MM.1S (cell line): Measurements from ENCODE around the gene PGR.

Experiments
- EZH2 ChIP-seq: fragments of 300-600 bp; sonication (generic); optimal IDR thresholded peaks from 2 replicates; pipeline ENCODE3; 2017; ENCODE audit warnings: low read depth, mild to moderate bottlenecking, antibody characterized with exemption, low read length, mixed read lengths
- EZH2phosphoT487 ChIP-seq: fragments of 300-600 bp; sonication (generic); IDR thresholded peaks from 2 replicates; pipeline ENCODE4 v1.6.1; 2018; ENCODE audit warnings: antibody characterized with exemption, low read length
- TF ChIP-seq, protein P1 (sequence below): fragments of 300-600 bp; sonication (generic); IDR thresholded peaks from 2 replicates; pipeline ENCODE4 v1.5.1; 2016; ENCODE audit warnings: antibody characterized with exemption, low read length, mixed read lengths

GRCh38 chr11:101034076-101034475 is 95.5 kb downstream of the PGR start:
- TF ChIP-seq, protein P1, sequence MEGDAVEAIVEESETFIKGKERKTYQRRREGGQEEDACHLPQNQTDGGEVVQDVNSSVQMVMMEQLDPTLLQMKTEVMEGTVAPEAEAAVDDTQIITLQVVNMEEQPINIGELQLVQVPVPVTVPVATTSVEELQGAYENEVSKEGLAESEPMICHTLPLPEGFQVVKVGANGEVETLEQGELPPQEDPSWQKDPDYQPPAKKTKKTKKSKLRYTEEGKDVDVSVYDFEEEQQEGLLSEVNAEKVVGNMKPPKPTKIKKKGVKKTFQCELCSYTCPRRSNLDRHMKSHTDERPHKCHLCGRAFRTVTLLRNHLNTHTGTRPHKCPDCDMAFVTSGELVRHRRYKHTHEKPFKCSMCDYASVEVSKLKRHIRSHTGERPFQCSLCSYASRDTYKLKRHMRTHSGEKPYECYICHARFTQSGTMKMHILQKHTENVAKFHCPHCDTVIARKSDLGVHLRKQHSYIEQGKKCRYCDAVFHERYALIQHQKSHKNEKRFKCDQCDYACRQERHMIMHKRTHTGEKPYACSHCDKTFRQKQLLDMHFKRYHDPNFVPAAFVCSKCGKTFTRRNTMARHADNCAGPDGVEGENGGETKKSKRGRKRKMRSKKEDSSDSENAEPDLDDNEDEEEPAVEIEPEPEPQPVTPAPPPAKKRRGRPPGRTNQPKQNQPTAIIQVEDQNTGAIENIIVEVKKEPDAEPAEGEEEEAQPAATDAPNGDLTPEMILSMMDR, result no peak
- TF ChIP-seq EZH2phosphoT487, result no peak
- TF ChIP-seq EZH2, result no peak
